Left lung (tissue), 10 donors: ENCODE results near the gene DLST. TPM values are rescaled to one million over a fixed set of nuclear protein-coding genes. Genes with fewer than 3 reads are reported as not detected.

Experiments used
- ATAC-seq: fragments of 200-7000 bp; cut with Tn5 transposase; one replicate; pipeline ENCODE4 v1.9.1; 2020; ENCODE audit warnings: moderate library complexity
- DNase-seq, 4 donors: peaks; one replicate each; pipeline ENCODE4 v3.0.0-alpha.2; 2013 to 2020
- H3K27ac ChIP-seq, 2 donors: fragments of 200-600 bp; sonication (generic) in 1 of 2; one replicate each; pipeline versions ENCODE4 v1.5.0 to v1.8.0; 2020 to 2021
- H3K27me3 ChIP-seq, 2 donors: fragments of 200-600 bp; sonication (generic) in 1 of 2; one replicate each; pipeline versions ENCODE4 v1.5.0 to v1.8.0; 2020 to 2021
- H3K36me3 ChIP-seq, 2 donors: fragments of 200-600 bp; sonication (generic) in 1 of 2; one replicate each; pipeline versions ENCODE4 v1.5.0 to v1.8.0; 2020 to 2021
- H3K4me1 ChIP-seq, 2 donors: fragments of 200-600 bp; one replicate each; pipeline ENCODE4 v1.8.0; 2021
- H3K4me3 ChIP-seq, 2 donors: fragments of 200-600 bp; sonication (generic) in 1 of 2; one replicate each; pipeline versions ENCODE4 v1.5.0 to v1.8.0; 2020 to 2021; ENCODE audit warnings: mild to moderate bottlenecking in 1 of 2
- H3K9me3 ChIP-seq, 2 donors: fragments of 200-600 bp; sonication (generic) in 1 of 2; one replicate each; pipeline versions ENCODE4 v1.5.0 to v1.8.0; 2020 to 2021
- CTCF ChIP-seq, 2 donors: fragments of 200-600 bp; sonication (generic) in 1 of 2; IDR thresholded peaks; one replicate each; pipeline versions ENCODE4 v1.5.0 to v1.8.0; 2021; ENCODE audit warnings: antibody characterized with exemption in 2 of 2
- intact Hi-C, 2 donors: fragments of 100-400 bp; cut with DNase I; formaldehyde crosslinking; loops; one replicate each; pipeline versions ENCODE4 v1.11.2 to v1.14.2; 2022
- polyA plus RNA-seq, 6 donors: library from polyadenylated mRNA; unstranded; fragments of 120-200 nt; gene quantifications; one replicate each; pipeline ENCODE4 v1.2.1, GENCODE V29; 2013; ENCODE audit not compliant: insufficient read length in 6 of 6
- total RNA-seq, 2 donors: library from RNA; stranded (reverse); fragmentation: NEBNext Ultra II Directional; extraction: Animal tissue kit (Norgen Biotek cat#: 25700); gene quantifications; one replicate each; pipeline ENCODE4 v1.2.1, GENCODE V29; 2021
- donor health status: DM: no; HTN: yes; CAD: no.
- donor health status: DM: no; HTN: no; CAD: no.

The DLST gene
- total and polyA plus RNA-seq, 8 donors = 88.3 to 104 (median 96.3) TPM

- H3K36me3 ChIP-seq = no peaks in the 10 kb centered on the region
- H3K27ac ChIP-seq = no peak overlapping the region
- H3K4me1 ChIP-seq = peaks cover 8 to 13% of the 10 kb centered on the region in 2 donors
- ATAC-seq (no peak), DNase-seq (peak in 1 of 4 donors; percentile 59)
- no peaks in the 10 kb centered on the region for H3K9me3 ChIP-seq
- peaks cover 0 to 17% of the 10 kb centered on the region in 2 donors for H3K27me3 ChIP-seq
- intact Hi-C loops = no loop called here
- no peak for TF ChIP-seq CTCF (IDR thresholded peaks at IDR 0.05)
- H3K4me3 ChIP-seq = no peak overlapping the region
Measured at GRCh38 chr14:74921053-74921620, 39.4 kb downstream of the DLST start.

- TF ChIP-seq CTCF (IDR thresholded peaks at IDR 0.05) = no peak
- DNase-seq (no peak), ATAC-seq (no peak)
- peaks cover 0 to 17% of the 10 kb centered on the region in 2 donors for H3K27me3 ChIP-seq
- H3K36me3 ChIP-seq = no peaks in the 10 kb centered on the region
- H3K4me1 ChIP-seq = peaks cover 5 to 13% of the 10 kb centered on the region in 2 donors
- no peaks in the 10 kb centered on the region for H3K9me3 ChIP-seq
- peak overlapping the region in 1 of 2 donors; percentile 53 for H3K4me3 ChIP-seq
- no peak overlapping the region for H3K27ac ChIP-seq
- intact Hi-C loops = no loop called here
Measured at GRCh38 chr14:74921987-74922751, 40.5 kb downstream of the DLST start.

- peak in 3 of 4 donors; percentile 75 to 91 (median 75) for DNase-seq
- Histone ChIP-seq H3K27ac (no peak within 1 kb of the TSS), H3K27me3 (peaks cover 0 to 17% of the 10 kb centered on the region in 2 donors), H3K4me3 (peak within 1 kb of the TSS; percentile 34 to 53), H3K36me3 (no peaks in the 10 kb centered on the region), H3K4me1 (peaks cover under 1 to 13% of the 10 kb centered on the region in 2 donors), H3K9me3 (no peaks in the 10 kb centered on the region)
- peak; percentile 97 for ATAC-seq
- intact Hi-C loops = no loop called here
- no peak for TF ChIP-seq CTCF (IDR thresholded peaks at IDR 0.05)
Measured at GRCh38 chr14:74922752-74923401, 41.2 kb downstream of the DLST start, which contains the start of gene RPS6KL1. RPS6KL1 (minus strand) TSS chr14:74923260; CDS start chr14:74921541, 1,719 bp downstream.

- TF ChIP-seq CTCF (IDR thresholded peaks at IDR 0.05) = no peak
- intact Hi-C loops = no loop called here
- Histone ChIP-seq H3K27me3 (peaks cover 0 to 17% of the 10 kb centered on the region in 2 donors), H3K36me3 (no peaks in the 10 kb centered on the region), H3K27ac (no peak overlapping the region), H3K9me3 (no peaks in the 10 kb centered on the region), H3K4me1 (peaks cover 0 to 13% of the 10 kb centered on the region in 2 donors), H3K4me3 (no peak overlapping the region)
- ATAC-seq (no peak), DNase-seq (peak in 1 of 4 donors; percentile 46)
Measured at GRCh38 chr14:74924061-74924460, 42.3 kb downstream of the DLST start.

GRCh38 chr14:74927225-74927624, 45.5 kb downstream of the DLST start:
- DNase-seq = no peak
- Histone ChIP-seq H3K9me3 (no peaks in the 10 kb centered on the region), H3K27ac (no peak overlapping the region), H3K27me3 (peaks cover 0 to 17% of the 10 kb centered on the region in 2 donors), H3K4me3 (no peak overlapping the region), H3K36me3 (no peaks in the 10 kb centered on the region), H3K4me1 (peaks cover 0 to 17% of the 10 kb centered on the region in 2 donors)
- no peak for TF ChIP-seq CTCF (IDR thresholded peaks at IDR 0.05)
- ATAC-seq = no peak
- intact Hi-C loops = no loop called here
